NCI-H1092 treated with DMSO at 0.1 percent for 48 hours (cell line): ENCODE results near the gene ITGB3BP.

Experiments
- DNase-seq: peaks from one replicate; lab custom pipeline; 2025; lab: John Stamatoyannopoulos, UW

ITGB3BP gene

GRCh38 chr1:63418101-63418500 lies 104.9 kb downstream of the ITGB3BP start:
- DNase-seq: no peak

- no peak for DNase-seq
Observed at GRCh38 chr1:63414691-63415365, 108.2 kb downstream of the ITGB3BP start.

GRCh38 chr1:63413394-63413793 lies 109.6 kb downstream of the ITGB3BP start:
- DNase-seq: no peak

- DNase-seq: no peak
Observed at GRCh38 chr1:63411066-63411465, 112.0 kb downstream of the ITGB3BP start.

GRCh38 chr1:63408331-63408730 lies 114.7 kb downstream of the ITGB3BP start:
- DNase-seq: no peak

- no peak for DNase-seq
Observed at GRCh38 chr1:63407002-63407401, 116.0 kb downstream of the ITGB3BP start.

- no peak for DNase-seq
Observed at GRCh38 chr1:63405987-63406386, 117.0 kb downstream of the ITGB3BP start.

- DNase-seq: no peak
Observed at GRCh38 chr1:63405021-63405420, 118.0 kb downstream of the ITGB3BP start.

- DNase-seq: no peak
Observed at GRCh38 chr1:63403386-63403785, 119.6 kb downstream of the ITGB3BP start.

- no peak for DNase-seq
Observed at GRCh38 chr1:63401945-63402344, 121.1 kb downstream of the ITGB3BP start.
